Ishikawa (cell line): ENCODE data around the gene TPD52L1.

Source experiments
- CEBPB ChIP-seq: IDR thresholded peaks from 2 replicates; pipeline ENCODE4 v1.6.1; 2012
- CREB1 ChIP-seq: IDR thresholded peaks from 2 replicates; pipeline ENCODE4 v1.6.1; 2012; ENCODE audit warnings: low read depth
- EGR1 ChIP-seq: IDR thresholded peaks from 2 replicates; pipeline ENCODE4 v1.6.1; 2012
- EP300 ChIP-seq: IDR thresholded peaks from 2 replicates; pipeline ENCODE4 v1.6.1; 2012; ENCODE audit warnings: borderline replicate concordance
- FOXM1 ChIP-seq: IDR thresholded peaks from 2 replicates; pipeline ENCODE4 v1.6.1; 2012; ENCODE audit warnings: low read depth, borderline replicate concordance
- NFIC ChIP-seq: IDR thresholded peaks from 2 replicates; pipeline ENCODE4 v1.6.1; 2012
- RAD21 ChIP-seq: IDR thresholded peaks from 2 replicates; pipeline ENCODE4 v1.6.1; 2012; ENCODE audit warnings: low read depth
- TAF1 ChIP-seq: IDR thresholded peaks from 2 replicates; pipeline ENCODE4 v1.6.1; 2012; ENCODE audit warnings: low read depth, mild to moderate bottlenecking
- TCF12 ChIP-seq: IDR thresholded peaks from 2 replicates; pipeline ENCODE4 v1.6.1; 2012; ENCODE audit warnings: low read depth
- TEAD4 ChIP-seq: IDR thresholded peaks from 2 replicates; pipeline ENCODE4 v1.6.1; 2012
- YY1 ChIP-seq: IDR thresholded peaks from 2 replicates; pipeline ENCODE4 v1.6.1; 2012; ENCODE audit warnings: low read depth
- ZBTB7A ChIP-seq: IDR thresholded peaks from 2 replicates; pipeline ENCODE4 v1.6.1; 2012; ENCODE audit warnings: low read depth
- TF ChIP-seq, protein P1 (sequence below): IDR thresholded peaks from 2 replicates; pipeline ENCODE4 v1.6.1; 2012
- TF ChIP-seq, protein P2 (sequence below): IDR thresholded peaks from 2 replicates; pipeline ENCODE4 v1.6.1; 2012
- TF ChIP-seq, protein P3 (sequence below): IDR thresholded peaks from 2 replicates; pipeline ENCODE4 v1.6.1; 2012; ENCODE audit warnings: low read depth, mild to moderate bottlenecking

TPD52L1 gene

DNA sequence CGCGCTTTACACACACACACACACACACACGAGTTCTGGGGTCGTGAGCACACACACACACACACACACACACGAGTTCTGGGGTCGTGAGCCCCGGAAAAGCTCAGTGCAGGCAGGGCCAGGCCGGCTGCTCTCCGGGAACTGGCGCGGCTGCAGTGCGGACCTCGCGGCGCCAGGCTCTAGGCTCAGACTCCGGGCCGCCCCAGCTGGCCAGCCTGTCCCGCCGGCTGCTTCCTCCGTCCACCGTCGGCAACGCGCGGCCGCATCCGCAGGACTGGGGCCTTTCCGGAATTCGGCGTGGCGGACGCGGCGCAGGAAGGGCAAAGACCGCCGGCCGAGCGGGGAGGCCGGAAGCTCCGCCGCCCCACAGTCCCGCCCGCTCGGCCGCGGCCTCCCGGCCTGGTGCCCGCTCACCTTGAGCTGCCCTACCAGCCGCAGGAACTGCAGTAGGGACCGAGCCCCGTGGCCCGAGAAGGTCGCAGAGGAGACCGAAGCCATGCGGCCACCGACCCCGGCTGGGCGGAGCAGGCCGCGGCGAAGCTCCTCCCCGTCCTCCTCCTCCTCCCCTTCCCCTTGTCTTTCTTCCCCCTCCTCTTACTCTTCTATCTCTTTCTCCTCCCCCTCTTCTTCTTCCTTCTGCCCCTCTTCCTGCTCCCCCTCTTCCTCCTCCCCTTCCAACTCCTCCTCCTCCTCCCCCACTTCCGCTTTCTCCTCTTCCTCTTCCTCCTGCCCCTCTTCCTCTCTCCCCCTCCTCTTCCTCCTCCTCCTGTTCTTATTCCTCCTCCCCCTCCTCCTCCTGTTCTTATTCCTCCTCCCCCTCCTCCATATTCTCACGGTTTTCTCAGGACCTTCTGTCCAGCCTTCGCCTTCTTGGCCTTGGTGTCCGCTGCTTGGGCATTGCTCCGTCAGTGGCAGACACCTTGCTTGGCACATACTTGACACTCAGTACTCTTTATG, 148.1 kb downstream of the TPD52L1 start, which contains the start of gene HDDC2:
HDDC2 (minus strand) TSS at position 533 of the 957 bp plus-strand sequence; CDS start at position 498, 35 bp downstream.
- TF ChIP-seq CREB1 (no peak), TCF12 (peak; percentile 30; the same call in 1 of the 2 replicates), EGR1 (no peak), TAF1 (peak; percentile 71), ZBTB7A (peak; percentile 42; the same call in 1 of the 2 replicates), EP300 (no peak)
- TF ChIP-seq, protein P1, sequence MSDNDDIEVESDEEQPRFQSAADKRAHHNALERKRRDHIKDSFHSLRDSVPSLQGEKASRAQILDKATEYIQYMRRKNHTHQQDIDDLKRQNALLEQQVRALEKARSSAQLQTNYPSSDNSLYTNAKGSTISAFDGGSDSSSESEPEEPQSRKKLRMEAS, result peak; percentile 67

DNA sequence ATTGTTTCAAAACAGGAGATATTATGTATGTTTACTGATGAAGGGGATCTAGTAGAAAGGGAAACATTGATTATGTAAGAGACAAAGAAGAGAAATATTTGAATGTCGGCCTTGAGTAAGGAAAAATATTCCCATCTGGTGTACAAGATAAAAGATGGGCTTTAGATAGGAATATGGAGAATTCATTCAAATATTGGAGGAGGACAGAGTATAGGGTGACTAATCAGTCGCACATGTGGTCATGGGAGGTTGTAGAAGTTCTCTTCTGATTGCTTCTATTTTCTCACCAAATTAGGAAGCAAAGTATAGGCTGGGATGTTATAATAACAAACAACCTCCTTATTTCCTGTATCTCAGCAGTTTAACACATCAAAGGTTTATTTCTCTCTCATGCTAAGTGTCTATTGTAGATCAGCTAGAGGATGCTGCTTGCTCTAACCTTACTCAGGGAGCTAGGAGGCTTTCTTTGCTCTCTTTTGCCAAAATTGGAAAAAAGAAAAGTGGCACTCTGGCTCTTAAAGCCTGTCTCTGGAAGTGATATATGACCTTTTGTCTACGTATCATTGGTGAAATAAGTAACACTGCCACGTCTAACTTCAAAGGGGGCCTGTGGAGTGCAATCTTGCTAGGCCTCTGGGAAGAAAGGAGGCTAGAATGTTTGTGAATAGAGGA, 149.4 kb downstream of the TPD52L1 start:
- TF ChIP-seq NFIC, result no peak
- TF ChIP-seq, protein P2, sequence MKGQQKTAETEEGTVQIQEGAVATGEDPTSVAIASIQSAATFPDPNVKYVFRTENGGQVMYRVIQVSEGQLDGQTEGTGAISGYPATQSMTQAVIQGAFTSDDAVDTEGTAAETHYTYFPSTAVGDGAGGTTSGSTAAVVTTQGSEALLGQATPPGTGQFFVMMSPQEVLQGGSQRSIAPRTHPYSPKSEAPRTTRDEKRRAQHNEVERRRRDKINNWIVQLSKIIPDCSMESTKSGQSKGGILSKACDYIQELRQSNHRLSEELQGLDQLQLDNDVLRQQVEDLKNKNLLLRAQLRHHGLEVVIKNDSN, result no peak
- TF ChIP-seq YY1, result no peak
- no peak for TF ChIP-seq TAF1
- TF ChIP-seq FOXM1, result no peak
- no peak for TF ChIP-seq TCF12
- TF ChIP-seq CEBPB, result no peak

DNA sequence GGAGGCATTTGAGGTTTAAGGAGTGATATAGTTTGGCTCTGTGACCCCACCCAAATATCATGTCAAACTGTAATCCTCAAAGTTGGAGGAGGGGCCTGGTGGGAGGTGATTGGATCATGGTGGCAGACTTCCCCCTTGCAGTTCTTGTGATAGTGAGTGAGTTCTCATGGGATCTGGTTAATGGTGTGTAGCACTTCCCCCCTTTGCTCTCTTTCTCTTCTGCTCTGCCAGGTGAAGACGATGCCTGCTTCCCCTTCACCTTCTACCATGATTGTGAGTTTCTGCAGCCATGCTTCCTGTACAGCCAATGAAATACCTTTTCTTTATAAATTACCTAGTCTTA, 149.9 kb downstream of the TPD52L1 start:
- TF ChIP-seq EP300 (no peak), YY1 (no peak), NFIC (no peak), TAF1 (no peak), CEBPB (no peak), CREB1 (no peak), TCF12 (no peak)

DNA sequence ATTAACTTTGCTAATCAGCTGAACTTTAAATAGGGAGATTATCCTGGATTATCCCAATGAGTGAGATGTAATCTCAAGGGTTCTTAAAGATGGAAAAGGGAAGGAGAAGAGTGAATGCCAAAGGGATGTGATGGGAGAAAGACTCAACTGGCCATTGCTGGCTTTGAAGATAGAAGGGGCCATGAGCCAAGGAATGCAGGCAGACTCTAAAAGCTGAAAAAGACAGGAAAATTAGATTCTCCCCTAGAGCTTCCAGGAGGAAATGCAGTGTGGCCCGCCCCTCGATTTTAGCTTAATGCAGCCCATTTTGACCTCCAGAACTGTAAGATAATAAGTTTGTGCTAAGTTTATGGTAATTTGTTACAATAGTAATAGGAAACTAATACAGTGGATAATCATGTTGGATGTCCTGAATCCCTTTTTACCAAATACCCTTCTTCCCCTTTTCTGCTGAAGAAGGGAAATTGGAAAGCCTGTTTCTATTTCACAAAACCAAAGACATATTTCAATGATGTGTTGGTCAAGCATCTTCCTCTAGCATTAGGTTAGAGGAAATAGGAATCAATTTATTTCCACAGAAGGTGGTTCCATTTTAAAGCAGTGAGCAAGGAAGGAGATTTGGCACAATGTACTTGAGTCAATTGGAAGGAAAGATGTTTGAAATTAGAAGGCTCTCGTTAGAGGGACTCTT, 151.5 kb downstream of the TPD52L1 start:
- TF ChIP-seq EP300 (no peak), TCF12 (no peak), EGR1 (no peak), CREB1 (no peak), ZBTB7A (no peak), TAF1 (no peak), NFIC (no peak), TEAD4 (no peak), FOXM1 (no peak), YY1 (no peak), RAD21 (no peak), CEBPB (no peak)
- TF ChIP-seq, protein P1, result no peak

DNA sequence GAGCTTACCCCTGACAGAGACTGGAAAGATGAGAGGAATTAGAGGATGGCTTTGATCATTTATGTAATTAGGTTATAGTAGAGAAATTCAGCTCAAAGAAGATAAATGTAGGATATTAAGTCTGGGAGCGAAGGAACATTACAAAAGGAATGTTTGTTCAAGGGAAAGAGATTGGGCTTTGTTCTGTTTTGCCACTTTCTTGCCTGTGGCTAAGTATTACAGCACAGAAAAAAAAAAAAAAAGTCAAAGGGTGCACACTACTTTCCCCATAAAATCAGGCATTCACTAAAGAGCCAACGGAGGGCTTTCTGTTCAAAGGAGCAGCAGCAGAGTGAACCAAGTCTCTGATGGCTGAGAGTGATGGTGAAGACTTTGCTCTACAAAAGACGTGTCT, 153.2 kb downstream of the TPD52L1 start:
- TF ChIP-seq YY1 (no peak), CEBPB (no peak), CREB1 (no peak), EGR1 (no peak), ZBTB7A (no peak), TEAD4 (no peak), NFIC (no peak), TCF12 (no peak), RAD21 (no peak), EP300 (no peak), TAF1 (no peak), FOXM1 (no peak)
- TF ChIP-seq, protein P1, result no peak
- TF ChIP-seq, protein P3, sequence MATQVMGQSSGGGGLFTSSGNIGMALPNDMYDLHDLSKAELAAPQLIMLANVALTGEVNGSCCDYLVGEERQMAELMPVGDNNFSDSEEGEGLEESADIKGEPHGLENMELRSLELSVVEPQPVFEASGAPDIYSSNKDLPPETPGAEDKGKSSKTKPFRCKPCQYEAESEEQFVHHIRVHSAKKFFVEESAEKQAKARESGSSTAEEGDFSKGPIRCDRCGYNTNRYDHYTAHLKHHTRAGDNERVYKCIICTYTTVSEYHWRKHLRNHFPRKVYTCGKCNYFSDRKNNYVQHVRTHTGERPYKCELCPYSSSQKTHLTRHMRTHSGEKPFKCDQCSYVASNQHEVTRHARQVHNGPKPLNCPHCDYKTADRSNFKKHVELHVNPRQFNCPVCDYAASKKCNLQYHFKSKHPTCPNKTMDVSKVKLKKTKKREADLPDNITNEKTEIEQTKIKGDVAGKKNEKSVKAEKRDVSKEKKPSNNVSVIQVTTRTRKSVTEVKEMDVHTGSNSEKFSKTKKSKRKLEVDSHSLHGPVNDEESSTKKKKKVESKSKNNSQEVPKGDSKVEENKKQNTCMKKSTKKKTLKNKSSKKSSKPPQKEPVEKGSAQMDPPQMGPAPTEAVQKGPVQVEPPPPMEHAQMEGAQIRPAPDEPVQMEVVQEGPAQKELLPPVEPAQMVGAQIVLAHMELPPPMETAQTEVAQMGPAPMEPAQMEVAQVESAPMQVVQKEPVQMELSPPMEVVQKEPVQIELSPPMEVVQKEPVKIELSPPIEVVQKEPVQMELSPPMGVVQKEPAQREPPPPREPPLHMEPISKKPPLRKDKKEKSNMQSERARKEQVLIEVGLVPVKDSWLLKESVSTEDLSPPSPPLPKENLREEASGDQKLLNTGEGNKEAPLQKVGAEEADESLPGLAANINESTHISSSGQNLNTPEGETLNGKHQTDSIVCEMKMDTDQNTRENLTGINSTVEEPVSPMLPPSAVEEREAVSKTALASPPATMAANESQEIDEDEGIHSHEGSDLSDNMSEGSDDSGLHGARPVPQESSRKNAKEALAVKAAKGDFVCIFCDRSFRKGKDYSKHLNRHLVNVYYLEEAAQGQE, result no peak
- TF ChIP-seq, protein P2, result no peak

DNA sequence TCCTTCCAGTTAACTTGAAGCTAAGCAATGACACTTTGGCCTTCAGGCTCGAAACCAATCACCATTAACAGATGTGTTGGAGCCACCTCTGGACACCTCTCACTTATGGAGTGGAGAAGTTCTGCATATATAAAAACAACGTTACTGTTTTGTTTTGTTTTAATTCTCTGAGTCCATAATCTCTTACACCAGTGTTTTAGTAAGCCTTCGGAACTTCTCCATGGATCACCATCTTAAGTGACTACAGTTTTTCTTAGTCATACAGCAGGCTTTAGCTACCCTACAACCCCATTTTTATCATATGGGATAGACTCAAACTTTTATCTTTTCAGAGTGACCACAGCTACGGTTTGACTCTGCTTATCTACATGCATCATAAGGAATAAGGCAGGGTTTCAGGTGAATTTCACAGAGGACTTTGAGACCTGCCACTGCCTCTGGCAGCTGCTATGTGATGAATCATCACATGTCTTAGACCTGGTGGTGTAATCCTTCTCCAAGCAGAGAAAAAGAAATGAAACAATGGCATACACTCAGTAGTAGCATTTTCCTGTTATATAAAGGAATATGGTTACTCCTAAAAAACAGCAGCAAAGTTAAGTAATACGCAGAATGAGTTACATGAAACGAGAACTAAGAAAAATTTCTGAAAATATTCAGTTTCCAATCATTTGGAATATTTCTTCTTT, 153.7 kb downstream of the TPD52L1 start:
- no peak for TF ChIP-seq EGR1
- TF ChIP-seq YY1, result no peak
- TF ChIP-seq ZBTB7A, result no peak
- TF ChIP-seq FOXM1, result no peak
- TF ChIP-seq CREB1, result no peak
- TF ChIP-seq RAD21, result no peak
- TF ChIP-seq TEAD4, result no peak
- TF ChIP-seq, protein P3, result no peak
- TF ChIP-seq TCF12, result no peak
- no peak for TF ChIP-seq EP300
- TF ChIP-seq TAF1, result no peak
- TF ChIP-seq NFIC, result no peak
- TF ChIP-seq, protein P1, result no peak
- TF ChIP-seq, protein P2, result no peak
- TF ChIP-seq CEBPB, result no peak
